IgD-negative memory B cell (primary cell): ENCODE results near the gene RTP4. TPM values are rescaled to one million over a fixed set of nuclear protein-coding genes. Genes with fewer than 3 reads are reported as not detected.

Experiments used
- H3K27ac Mint-ChIP-seq, 3 donors: one replicate each; pipeline ENCODE4 v1.8.0; 2020 to 2022; ENCODE audit warnings: mild to moderate bottlenecking in 3 of 3, mixed read lengths in 3 of 3, moderate library complexity in 1 of 3
- H3K27me3 Mint-ChIP-seq: one replicate; pipeline ENCODE4 v1.8.0; 2021; ENCODE audit warnings: mixed read lengths
- H3K36me3 Mint-ChIP-seq: one replicate; pipeline ENCODE4 v1.8.0; 2020; ENCODE audit warnings: mild to moderate bottlenecking, mixed read lengths
- H3K4me1 Mint-ChIP-seq, 3 donors: one replicate each; pipeline ENCODE4 v1.8.0; 2020 to 2022; ENCODE audit warnings: mixed read lengths in 3 of 3, mild to moderate bottlenecking in 1 of 3
- H3K4me3 Mint-ChIP-seq, 4 donors: one replicate each; pipeline ENCODE4 v1.8.0; 2020 to 2022; ENCODE audit warnings: mild to moderate bottlenecking in 4 of 4, mixed read lengths in 4 of 4, moderate library complexity in 3 of 4
- H3K9me3 Mint-ChIP-seq, 3 donors: one replicate each; pipeline ENCODE4 v1.8.0; 2020 to 2021; ENCODE audit warnings: mixed read lengths in 3 of 3, mild to moderate bottlenecking in 1 of 3
- polyA plus RNA-seq: library from polyadenylated mRNA; unstranded; fragments of 300-500 nt; fragmentation: Illumina TruSeq; gene quantifications from one replicate; pipeline ENCODE4 v1.2.3, GENCODE V29; 2021

RTP4 gene
- polyA plus RNA-seq, 1 donor from 2014 or later, result 5.9 TPM

- no peaks in the 10 kb centered on the region for H3K4me1 Mint-ChIP-seq
- H3K27ac Mint-ChIP-seq, result no peak overlapping the region
- no peaks in the 10 kb centered on the region for H3K9me3 Mint-ChIP-seq
- no peaks in the 10 kb centered on the region for H3K36me3 Mint-ChIP-seq
- no peak overlapping the region for H3K4me3 Mint-ChIP-seq
- peaks cover 4% of the 10 kb centered on the region for H3K27me3 Mint-ChIP-seq
Measured at GRCh38 chr3:187352581-187353575, 15.3 kb upstream of the RTP4 start.

GRCh38 chr3:187358068-187358467, 10.1 kb upstream of the RTP4 start:
- H3K27ac Mint-ChIP-seq, result no peak overlapping the region
- no peaks in the 10 kb centered on the region for H3K4me1 Mint-ChIP-seq
- H3K9me3 Mint-ChIP-seq, result no peaks in the 10 kb centered on the region
- H3K27me3 Mint-ChIP-seq, result no peaks in the 10 kb centered on the region
- no peak overlapping the region for H3K4me3 Mint-ChIP-seq
- no peaks in the 10 kb centered on the region for H3K36me3 Mint-ChIP-seq

DNA sequence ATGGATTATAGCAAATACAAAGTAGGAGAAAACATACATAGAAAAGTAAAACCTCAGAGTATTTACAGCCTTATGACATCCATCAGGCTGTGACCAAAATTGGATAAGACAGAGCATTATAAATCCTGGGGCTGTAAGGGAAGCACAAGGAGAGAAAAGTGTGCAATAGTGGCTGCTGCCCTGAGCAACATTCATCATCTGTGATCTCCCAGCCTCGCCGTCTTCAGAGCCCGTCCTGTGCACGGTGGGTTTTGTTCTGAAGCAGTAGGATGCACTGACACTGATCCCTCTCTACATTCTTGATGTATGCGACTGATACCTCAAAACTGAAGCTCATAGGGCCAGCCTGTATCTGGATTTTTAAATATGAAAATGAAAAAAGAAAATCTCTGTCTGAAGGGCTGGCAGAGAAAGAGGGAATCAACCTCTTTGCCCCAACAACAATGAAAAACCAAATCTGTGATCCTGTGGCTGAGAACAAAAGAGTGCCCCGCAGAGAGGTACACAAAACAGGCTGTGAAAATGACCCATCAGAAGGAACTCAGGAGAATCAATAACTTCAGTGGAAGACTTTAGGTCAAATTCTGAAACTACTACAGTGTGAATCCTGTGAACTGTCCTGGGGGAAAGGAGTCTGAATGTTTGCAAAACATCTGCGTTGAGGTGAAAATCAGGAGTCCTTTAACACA, 8.2 kb upstream of the RTP4 start:
- Mint-ChIP-seq H3K4me3 (no peak overlapping the region), H3K36me3 (no peaks in the 10 kb centered on the region)

DNA sequence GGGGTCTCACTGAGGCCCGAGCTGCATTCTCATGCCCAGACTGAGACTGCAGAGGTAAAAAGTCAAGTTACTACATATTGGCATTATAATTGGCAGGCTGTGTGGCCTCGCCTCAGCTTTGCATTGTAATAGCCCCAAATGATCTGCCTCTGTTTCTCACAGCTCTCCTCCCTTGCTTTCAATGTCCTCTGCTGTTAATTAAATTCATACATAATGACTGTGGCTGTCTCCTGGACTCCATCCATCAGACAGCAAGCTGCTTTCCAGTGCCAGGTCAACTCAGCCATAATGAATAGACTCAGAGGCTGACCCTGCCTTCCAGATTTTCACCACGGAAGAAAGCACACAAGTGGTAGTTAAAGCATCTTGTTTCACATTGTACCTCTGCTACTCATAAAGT, 7.6 kb upstream of the RTP4 start:
- H3K4me1 Mint-ChIP-seq, result no peaks in the 10 kb centered on the region
- H3K27me3 Mint-ChIP-seq, result no peaks in the 10 kb centered on the region
- no peaks in the 10 kb centered on the region for H3K9me3 Mint-ChIP-seq
- H3K4me3 Mint-ChIP-seq, result no peak overlapping the region
- H3K27ac Mint-ChIP-seq, result no peak overlapping the region
- no peaks in the 10 kb centered on the region for H3K36me3 Mint-ChIP-seq

More for the DNA sequence above, 8.2 kb upstream of the RTP4 start:
- H3K9me3 Mint-ChIP-seq, result no peaks in the 10 kb centered on the region
- H3K27me3 Mint-ChIP-seq, result no peaks in the 10 kb centered on the region
- H3K4me1 Mint-ChIP-seq, result no peaks in the 10 kb centered on the region
- H3K27ac Mint-ChIP-seq, result no peak overlapping the region

GRCh38 chr3:187361835-187362234, 6.3 kb upstream of the RTP4 start:
- Mint-ChIP-seq H3K9me3 (no peaks in the 10 kb centered on the region), H3K27me3 (no peaks in the 10 kb centered on the region), H3K27ac (no peak overlapping the region), H3K4me1 (no peaks in the 10 kb centered on the region), H3K4me3 (no peak overlapping the region), H3K36me3 (no peaks in the 10 kb centered on the region)

- H3K4me1 Mint-ChIP-seq, result peaks cover 6 to 17% (median 14%) of the 10 kb centered on the region in 3 donors
- peak overlapping the region; percentile 47 to 99 (median 96) for H3K27ac Mint-ChIP-seq
- no peaks in the 10 kb centered on the region for H3K9me3 Mint-ChIP-seq
- peak overlapping the region in 3 of 4 donors; percentile 88 to 99 (median 94) for H3K4me3 Mint-ChIP-seq
- H3K27me3 Mint-ChIP-seq, result no peaks in the 10 kb centered on the region
- H3K36me3 Mint-ChIP-seq, result peaks cover 14% of the 10 kb centered on the region
Measured at GRCh38 chr3:187367561-187368103, 553 bp upstream of the RTP4 start.

- peak overlapping the region; percentile 12 to 99 (median 96) for H3K27ac Mint-ChIP-seq
- H3K4me3 Mint-ChIP-seq, result peak overlapping the region; percentile 88 to 99 (median 96)
- no peaks in the 10 kb centered on the region for H3K9me3 Mint-ChIP-seq
- H3K4me1 Mint-ChIP-seq, result peaks cover 6 to 17% (median 14%) of the 10 kb centered on the region in 3 donors
- no peaks in the 10 kb centered on the region for H3K27me3 Mint-ChIP-seq
- peaks cover 23% of the 10 kb centered on the region for H3K36me3 Mint-ChIP-seq
Measured at GRCh38 chr3:187369089-187369447, 883 bp downstream of the RTP4 start.

- H3K4me1 Mint-ChIP-seq, result peaks cover 6 to 17% (median 14%) of the 10 kb centered on the region in 3 donors
Measured at GRCh38 chr3:187370051-187370450, 1.9 kb downstream of the RTP4 start.

GRCh38 chr3:187375581-187375980, 7.4 kb downstream of the RTP4 start:
- H3K27me3 Mint-ChIP-seq, result no peaks in the 10 kb centered on the region
- H3K27ac Mint-ChIP-seq, result peak overlapping the region in 1 of 3 donors; percentile 25
- H3K36me3 Mint-ChIP-seq, result peaks cover 43% of the 10 kb centered on the region
- peaks cover 0 to 7% (median 0%) of the 10 kb centered on the region in 3 donors for H3K4me1 Mint-ChIP-seq
- H3K4me3 Mint-ChIP-seq, result no peak overlapping the region
- peaks cover 0 to 12% (median 6%) of the 10 kb centered on the region in 3 donors for H3K9me3 Mint-ChIP-seq

More at GRCh38 chr3:187370051-187370450, 1.9 kb downstream of the RTP4 start:
- H3K4me3 Mint-ChIP-seq, result peak overlapping the region in 3 of 4 donors; percentile 35 to 94 (median 49)
- peaks cover 0 to 5% (median 2%) of the 10 kb centered on the region in 3 donors for H3K9me3 Mint-ChIP-seq
- H3K36me3 Mint-ChIP-seq, result peaks cover 31% of the 10 kb centered on the region
- no peak overlapping the region for H3K27ac Mint-ChIP-seq
- H3K27me3 Mint-ChIP-seq, result no peaks in the 10 kb centered on the region

GRCh38 chr3:187377842-187378241, 9.7 kb downstream of the RTP4 start:
- no peaks in the 10 kb centered on the region for H3K27me3 Mint-ChIP-seq
- H3K27ac Mint-ChIP-seq, result no peak overlapping the region
- peaks cover 0 to 5% (median 0%) of the 10 kb centered on the region in 3 donors for H3K4me1 Mint-ChIP-seq
- peaks cover 0 to 12% (median 6%) of the 10 kb centered on the region in 3 donors for H3K9me3 Mint-ChIP-seq
- no peak overlapping the region for H3K4me3 Mint-ChIP-seq
- peaks cover 28% of the 10 kb centered on the region for H3K36me3 Mint-ChIP-seq

DNA sequence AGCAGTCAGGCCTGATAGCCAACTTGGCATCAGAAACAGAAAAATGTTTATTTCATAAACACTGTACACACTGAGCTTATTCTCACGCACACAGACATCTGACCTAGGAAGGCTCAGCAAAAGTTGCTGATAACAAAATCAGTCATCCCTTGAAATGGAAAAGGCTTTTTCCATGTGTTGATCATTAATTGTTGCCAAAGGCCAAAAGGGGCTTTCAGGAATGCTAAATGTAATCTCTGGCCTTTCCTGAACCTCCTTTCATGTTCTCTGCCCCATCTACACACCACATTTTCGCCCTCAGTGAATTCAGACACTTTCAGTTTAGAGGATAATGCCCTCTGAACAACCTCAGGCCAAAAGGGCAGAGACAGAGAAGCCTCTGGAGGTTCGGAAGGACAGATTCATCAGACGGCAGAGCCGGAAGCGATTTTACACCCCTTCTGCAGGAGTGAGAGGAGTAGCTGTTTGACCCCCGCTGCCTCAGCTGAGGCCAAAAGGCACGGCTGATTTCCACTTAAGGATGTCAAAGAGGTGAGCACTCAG, 14.5 kb downstream of the RTP4 start:
- no peak overlapping the region for H3K27ac Mint-ChIP-seq
- H3K27me3 Mint-ChIP-seq, result peaks cover 13% of the 10 kb centered on the region

GRCh38 chr3:187383246-187383645, 15.1 kb downstream of the RTP4 start:
- Mint-ChIP-seq H3K36me3 (no peaks in the 10 kb centered on the region), H3K9me3 (peaks cover 0 to 8% (median 3%) of the 10 kb centered on the region in 3 donors), H3K4me3 (no peak overlapping the region), H3K27ac (no peak overlapping the region), H3K27me3 (peaks cover 13% of the 10 kb centered on the region), H3K4me1 (peaks cover 0 to 3% (median 0%) of the 10 kb centered on the region in 3 donors)

More for the DNA sequence above, 14.5 kb downstream of the RTP4 start:
- peaks cover 0 to 3% (median 0%) of the 10 kb centered on the region in 3 donors for H3K4me1 Mint-ChIP-seq
- H3K9me3 Mint-ChIP-seq, result peaks cover 0 to 8% (median 3%) of the 10 kb centered on the region in 3 donors
- H3K36me3 Mint-ChIP-seq, result peaks cover under 1% of the 10 kb centered on the region
- H3K4me3 Mint-ChIP-seq, result no peak overlapping the region

GRCh38 chr3:187385296-187385695, 17.1 kb downstream of the RTP4 start:
- peaks cover 0 to 12% (median 8%) of the 10 kb centered on the region in 3 donors for H3K9me3 Mint-ChIP-seq
- no peaks in the 10 kb centered on the region for H3K36me3 Mint-ChIP-seq
- no peak overlapping the region for H3K27ac Mint-ChIP-seq
- H3K4me3 Mint-ChIP-seq, result no peak overlapping the region
- H3K27me3 Mint-ChIP-seq, result peaks cover 13% of the 10 kb centered on the region
- no peaks in the 10 kb centered on the region for H3K4me1 Mint-ChIP-seq

DNA sequence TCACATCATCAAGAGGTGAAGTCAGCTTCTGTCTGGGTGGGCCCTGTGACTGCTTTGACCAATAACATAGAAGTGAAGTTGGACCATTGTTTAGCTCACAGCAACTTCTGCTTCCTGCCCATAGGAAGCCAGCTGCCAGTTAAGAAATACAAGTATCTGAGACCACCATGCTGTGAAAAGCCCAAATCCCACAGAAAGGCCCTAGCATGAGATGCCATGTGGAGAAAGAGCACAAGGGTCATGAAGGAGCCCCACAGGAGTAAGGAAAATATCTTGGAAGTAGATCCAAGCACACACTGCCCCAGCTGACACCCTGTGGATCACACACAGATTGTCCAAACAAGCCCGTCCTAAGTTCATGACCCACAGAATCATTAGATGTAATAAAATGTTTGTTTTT, 28.5 kb downstream of the RTP4 start:
- no peak overlapping the region for H3K4me3 Mint-ChIP-seq
- H3K36me3 Mint-ChIP-seq, result no peaks in the 10 kb centered on the region
- H3K9me3 Mint-ChIP-seq, result no peaks in the 10 kb centered on the region
- H3K27me3 Mint-ChIP-seq, result peaks cover 10% of the 10 kb centered on the region
- no peak overlapping the region for H3K27ac Mint-ChIP-seq
- peaks cover 0 to 2% (median 0%) of the 10 kb centered on the region in 3 donors for H3K4me1 Mint-ChIP-seq

DNA sequence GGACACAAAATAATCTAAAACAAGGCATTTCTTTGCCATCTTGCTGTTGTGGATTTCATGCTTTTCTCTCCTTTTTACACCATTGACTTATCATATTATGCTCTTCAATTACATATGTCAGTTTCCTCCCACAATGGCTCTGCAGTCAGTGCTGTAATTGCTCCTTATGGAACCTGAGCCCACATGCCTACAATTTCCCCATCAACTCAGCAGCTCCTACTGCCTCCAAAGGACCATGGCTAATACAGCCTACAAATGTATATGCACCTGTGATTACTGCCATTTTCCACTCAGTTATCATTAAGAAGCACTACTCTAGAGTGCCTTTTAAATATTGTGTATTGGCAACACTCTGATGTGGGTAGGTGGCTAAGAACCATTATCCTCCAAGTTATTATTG, 30.8 kb downstream of the RTP4 start:
- no peaks in the 10 kb centered on the region for H3K9me3 Mint-ChIP-seq
- no peak overlapping the region for H3K27ac Mint-ChIP-seq

More for the DNA sequence above, 30.8 kb downstream of the RTP4 start:
- Mint-ChIP-seq H3K27me3 (peaks cover 8% of the 10 kb centered on the region), H3K4me3 (no peak overlapping the region), H3K36me3 (no peaks in the 10 kb centered on the region), H3K4me1 (no peaks in the 10 kb centered on the region)
